T-cell (primary cell): ENCODE results near the gene CCDC78. TPM values are rescaled to one million over a fixed set of nuclear protein-coding genes. Genes with fewer than 3 reads are reported as not detected.
A peak's percentile ranks its signal among the peaks of the same experiment; 100 is the strongest.
"Not testable (repeated sequence)": the region's sequence is repeated elsewhere in the genome, so short reads cannot be mapped to it uniquely, and the experiment has no call there.

Experiments
- ATAC-seq, 4 experiments: fragments of 200-7000 bp in 3 of 4; fragments of 150-1000 bp in 1 of 4; cut with Tn5 transposase; replicated peaks in 1 of 4; 1 replicate in 3 of 4; 2 replicates in 1 of 4; pipeline ENCODE4 v1.10.0; 2021; ENCODE audit warnings: moderate library complexity in 3 of 4, mild to moderate bottlenecking in 2 of 4, moderate number of reproducible peaks in 1 of 4
- CTCF ChIA-PET, 2 donors: fragments of 300-600 bp; sonication (Branson Sonifier 250); formaldehyde crosslinking; loops; one replicate each; lab custom pipeline; 2022; ENCODE audit warnings: antibody characterized with exemption in 2 of 2; lab: Charles Lee
- POLR2A ChIA-PET, 2 donors: fragments of 300-600 bp; sonication (Branson Sonifier 250); formaldehyde crosslinking; loops; one replicate each; lab custom pipeline; 2022; ENCODE audit warnings: antibody characterized with exemption in 2 of 2; lab: Charles Lee
- DNase-seq, 35 experiments: peaks; one replicate each; pipeline versions ENCODE4 v3.0.0 to v3.0.0-alpha.2; 2013 to 2023
- H3K27ac ChIP-seq: one replicate; pipeline ENCODE4 v1.5.1; 2013; ENCODE audit warnings: low read length
- H3K27me3 ChIP-seq, 2 experiments: replicated peaks in 1 of 2; 1 replicate in 1 of 2; 2 replicates in 1 of 2; pipeline versions ENCODE4 v1.6.1 to v1.7.0; 2013; ENCODE audit warnings: low read length in 1 of 2, mixed read lengths in 1 of 2; ENCODE audit not compliant: control insufficient read depth in 2 of 2, insufficient read depth in 2 of 2; ENCODE audit errors: extremely low read depth in 1 of 2
- H3K36me3 ChIP-seq, 2 donors: 1 replicate in 1 of 2; 2 replicates in 1 of 2; pipeline versions ENCODE4 v1.6.1 to v1.7.0; 2013; ENCODE audit warnings: low read length in 1 of 2; ENCODE audit not compliant: control insufficient read depth in 2 of 2, insufficient read depth in 1 of 2; ENCODE audit errors: extremely low read depth in 1 of 2
- H3K4me1 ChIP-seq, 2 experiments: 1 replicate in 1 of 2; 2 replicates in 1 of 2; pipeline versions ENCODE4 v1.6.1 to v1.7.0; 2013; ENCODE audit warnings: low read length in 2 of 2, mixed read lengths in 1 of 2; ENCODE audit not compliant: insufficient read depth in 2 of 2, control insufficient read depth in 1 of 2; ENCODE audit errors: extremely low read depth in 1 of 2
- H3K4me3 ChIP-seq, 2 donors: 1 replicate in 1 of 2; 2 replicates in 1 of 2; pipeline versions ENCODE4 v1.5.1 to v1.7.0; 2013; ENCODE audit warnings: mild to moderate bottlenecking in 2 of 2, low read length in 1 of 2, moderate library complexity in 1 of 2; ENCODE audit not compliant: control insufficient read depth in 1 of 2; ENCODE audit errors: extremely low read depth in 1 of 2
- H3K9me3 ChIP-seq: 2 replicates; pipeline ENCODE4 v1.7.0; 2013
- H3K27ac Mint-ChIP-seq, 2 donors: one replicate each; pipeline ENCODE4 v1.8.0; 2020 to 2021; ENCODE audit warnings: mild to moderate bottlenecking in 2 of 2, mixed read lengths in 2 of 2
- H3K27me3 Mint-ChIP-seq, 2 donors: one replicate each; pipeline ENCODE4 v1.8.0; 2021 to 2022; ENCODE audit warnings: mixed read lengths in 2 of 2
- H3K36me3 Mint-ChIP-seq: one replicate; pipeline ENCODE4 v1.8.0; 2021; ENCODE audit warnings: mixed read lengths
- H3K4me1 Mint-ChIP-seq, 3 donors: one replicate each; pipeline ENCODE4 v1.8.0; 2020 to 2022; ENCODE audit warnings: mixed read lengths in 3 of 3, mild to moderate bottlenecking in 1 of 3
- H3K4me3 Mint-ChIP-seq, 3 donors: one replicate each; pipeline ENCODE4 v1.8.0; 2020 to 2022; ENCODE audit warnings: mild to moderate bottlenecking in 3 of 3, mixed read lengths in 3 of 3, moderate library complexity in 3 of 3
- H3K9me3 Mint-ChIP-seq, 3 donors: one replicate each; pipeline ENCODE4 v1.8.0; 2020 to 2022; ENCODE audit warnings: mixed read lengths in 3 of 3
- WGBS: methylation state at CpG from one replicate; pipeline ENCODE4 v1.1.5; 2013; ENCODE audit warnings: missing lambda C conversion rate; ENCODE audit not compliant: insufficient coverage; 5-methylcytosine and 5-hydroxymethylcytosine counted together
- total RNA-seq, 35 experiments: library from RNA in 6 of 35; stranded (reverse) in 6 of 35; fragments of 120-200 nt in 1 of 35; gene quantifications; one replicate each; pipeline versions ENCODE4 v1.2.1 to v1.2.4 and lab custom pipeline; 2013 to 2026

The CCDC78 gene
- total RNA-seq, 5 donors from 2014 or later (not counting 1 experiment from before 2014, with no cell fraction given): 3.1 to 17.1 (median 8.6) TPM

DNA sequence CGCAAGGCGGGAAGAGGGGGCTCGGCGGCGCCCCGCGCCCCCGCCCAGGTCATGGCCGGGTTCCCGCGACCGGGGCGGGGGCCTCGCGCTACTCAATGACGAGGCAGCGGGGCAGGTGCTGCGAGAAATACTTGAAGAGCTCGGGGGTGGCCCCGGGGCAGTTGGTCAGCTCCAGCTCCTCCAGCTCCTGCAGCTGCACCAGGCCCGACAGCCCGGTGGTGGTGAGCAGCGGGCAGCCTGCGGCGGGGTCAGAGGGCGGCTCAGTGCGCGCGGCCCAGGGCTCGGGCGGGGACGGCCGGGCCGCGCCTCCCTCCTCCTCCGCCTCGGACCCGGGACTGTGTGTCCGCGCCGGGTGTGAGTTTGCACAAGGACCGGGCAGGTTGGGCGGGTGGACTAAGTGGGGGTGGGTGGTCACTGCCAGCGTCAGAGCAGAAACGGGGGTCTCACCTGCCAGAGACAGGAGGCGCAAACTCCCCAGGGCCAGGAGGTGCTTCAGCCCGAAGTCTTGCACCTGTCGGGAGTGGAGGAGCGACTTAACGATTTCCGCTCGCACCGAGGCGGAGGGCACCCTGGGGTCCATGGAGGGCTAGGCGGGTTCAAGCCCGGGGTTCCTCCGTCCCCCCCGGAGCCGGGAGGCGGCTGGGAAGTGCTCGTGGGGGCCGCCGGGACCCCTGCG, 31.9 kb downstream of the CCDC78 start:
- Histone ChIP-seq H3K4me1 (peaks cover 19 to 62% of the 10 kb centered on the region in 2 experiments), H3K27ac (no peak overlapping the region), H3K9me3 (no peaks in the 10 kb centered on the region), H3K4me3 (peak overlapping the region; percentile 66 to 71), H3K36me3 (no peaks in the 10 kb centered on the region), H3K27me3 (peaks cover 0 to 36% of the 10 kb centered on the region in 2 experiments)
- Mint-ChIP-seq H3K27ac (peak overlapping the region in 1 of 2 donors; percentile 66), H3K4me3 (peak overlapping the region; percentile 72 to 82 (median 75)), H3K36me3 (no peaks in the 10 kb centered on the region), H3K9me3 (no peaks in the 10 kb centered on the region), H3K4me1 (peaks cover 20 to 43% (median 41%) of the 10 kb centered on the region in 3 donors), H3K27me3 (no peaks in the 10 kb centered on the region)
- WGBS: 5% methylated on average over 54 of the region's 64 CpGs
- DNase-seq: peak in 2 of 35 experiments; percentile 24 to 45
- ChIA-PET POLR2A (no interaction called here), CTCF (no interaction called here)
- ATAC-seq: peak in 2 of 4 experiments; percentile 2 to 15

DNA sequence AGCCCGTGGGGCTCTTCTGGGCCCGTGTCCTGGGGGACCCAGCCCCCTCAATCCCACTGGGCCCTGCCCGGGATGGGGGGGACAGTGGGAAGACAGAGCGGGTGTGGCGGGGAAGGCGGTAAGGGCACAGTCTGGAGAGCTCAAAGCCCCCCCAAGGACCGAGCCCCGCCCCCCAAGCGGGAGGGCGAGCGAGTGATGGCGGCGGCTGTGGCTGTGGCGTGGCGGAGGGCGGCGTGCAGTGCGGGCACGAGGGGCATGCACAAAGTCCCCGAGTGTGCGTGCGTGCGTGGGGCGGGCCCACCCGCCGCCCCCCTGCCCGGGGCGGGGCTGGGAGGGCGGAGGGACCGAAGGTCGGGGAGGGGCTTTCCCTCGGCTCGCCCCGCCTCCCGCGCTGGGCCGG, 32.5 kb downstream of the CCDC78 start:
- Mint-ChIP-seq H3K4me3 (peak overlapping the region in 2 of 3 donors; percentile 17 to 82), H3K27me3 (no peaks in the 10 kb centered on the region), H3K27ac (no peak overlapping the region), H3K36me3 (no peaks in the 10 kb centered on the region), H3K4me1 (peaks cover 20 to 43% (median 42%) of the 10 kb centered on the region in 3 donors), H3K9me3 (no peaks in the 10 kb centered on the region)
- peaks cover 18 to 62% of the 10 kb centered on the region in 2 experiments for H3K4me1 ChIP-seq
- H3K36me3 ChIP-seq: no peaks in the 10 kb centered on the region
- DNase-seq: peak in 16 of 35 experiments; percentile 22 to 62 (median 48)
- peak overlapping the region in 1 of 2 donors; percentile 11 for H3K4me3 ChIP-seq
- no peak for ATAC-seq
- H3K9me3 ChIP-seq: no peaks in the 10 kb centered on the region
- H3K27me3 ChIP-seq: peaks cover 0 to 33% of the 10 kb centered on the region in 2 experiments
- POLR2A ChIA-PET: no interaction called here
- peak overlapping the region; percentile 34 for H3K27ac ChIP-seq
- CTCF ChIA-PET: no interaction called here
- 10% methylated on average over 37 of the region's 37 CpGs for WGBS

DNA sequence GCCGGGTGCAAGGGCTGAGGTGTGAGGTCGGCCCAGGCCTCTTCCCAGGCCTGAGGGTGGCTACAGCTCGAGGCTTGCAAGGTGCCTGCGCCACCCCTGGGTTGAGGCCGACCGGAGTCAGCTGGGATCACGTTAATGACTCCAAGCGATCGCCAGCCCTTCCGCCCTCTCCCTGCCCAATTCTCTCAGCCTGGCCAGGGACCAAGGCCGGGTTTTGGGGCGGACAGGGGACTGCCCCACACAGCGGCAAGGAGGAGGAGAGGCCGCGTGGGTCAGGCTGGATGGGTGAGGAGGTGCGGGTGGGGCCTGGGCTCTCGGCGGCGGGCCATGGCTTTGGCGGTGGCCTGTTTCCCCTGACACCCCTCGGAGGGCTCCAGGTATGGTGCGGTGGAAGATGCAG, 32.9 kb downstream of the CCDC78 start:
- Mint-ChIP-seq H3K9me3 (no peaks in the 10 kb centered on the region), H3K4me1 (peaks cover 20 to 45% (median 44%) of the 10 kb centered on the region in 3 donors), H3K4me3 (peak overlapping the region in 2 of 3 donors; percentile 17 to 82), H3K36me3 (no peaks in the 10 kb centered on the region), H3K27ac (no peak overlapping the region), H3K27me3 (no peaks in the 10 kb centered on the region)
- no peaks in the 10 kb centered on the region for H3K9me3 ChIP-seq
- no peaks in the 10 kb centered on the region for H3K36me3 ChIP-seq
- H3K4me1 ChIP-seq: peaks cover 18 to 63% of the 10 kb centered on the region in 2 experiments
- WGBS: 77% methylated on average over 10 of the region's 22 CpGs
- ATAC-seq (no peak), DNase-seq (no peak)
- H3K4me3 ChIP-seq: no peak overlapping the region
- peaks cover 0 to 32% of the 10 kb centered on the region in 2 experiments for H3K27me3 ChIP-seq
- POLR2A ChIA-PET: no interaction called here
- peak overlapping the region; percentile 34 for H3K27ac ChIP-seq
- CTCF ChIA-PET: no interaction called here

DNA sequence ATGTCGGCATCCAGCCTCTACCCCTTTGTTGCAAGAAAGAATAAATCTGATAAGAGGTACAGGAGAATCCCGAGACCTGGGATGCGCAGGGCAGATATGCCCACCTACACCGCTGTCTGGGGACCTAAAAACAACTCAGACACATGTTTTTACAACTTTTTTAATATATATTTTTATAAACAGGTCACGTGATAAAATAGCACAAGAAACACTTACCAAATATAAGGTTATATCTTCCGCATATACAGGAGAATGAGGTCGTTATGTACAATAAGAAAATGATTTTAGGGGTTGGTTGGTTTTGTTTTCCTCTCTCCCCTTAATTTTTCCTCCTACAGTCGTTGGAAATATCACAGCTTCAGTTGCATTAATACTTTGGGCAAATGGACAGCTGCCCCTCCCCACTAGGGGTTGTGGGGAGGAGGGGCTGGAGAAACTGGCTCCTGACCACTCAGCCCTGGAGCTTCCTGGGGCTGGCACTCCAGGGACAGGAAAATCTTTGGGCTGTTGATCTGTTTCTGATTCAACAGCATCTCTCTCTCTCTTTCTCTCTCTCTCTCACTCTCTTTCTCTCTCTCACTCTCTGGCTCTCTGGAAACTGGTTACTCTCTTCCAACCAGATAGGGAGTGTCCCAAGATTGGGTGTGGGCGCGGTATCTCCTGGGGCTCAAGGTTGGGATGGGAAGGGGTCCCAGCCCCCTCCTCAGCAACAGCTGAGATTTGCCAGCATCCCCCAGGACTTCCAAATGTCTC, 33.7 kb downstream of the CCDC78 start:
- no peak overlapping the region for H3K27ac ChIP-seq
- Mint-ChIP-seq H3K4me3 (peak overlapping the region in 2 of 3 donors; percentile 6 to 33), H3K9me3 (no peaks in the 10 kb centered on the region), H3K4me1 (peaks cover 20 to 45% (median 44%) of the 10 kb centered on the region in 3 donors), H3K27ac (peak overlapping the region; percentile 14 to 53), H3K36me3 (no peaks in the 10 kb centered on the region), H3K27me3 (no peaks in the 10 kb centered on the region)
- no peak for ATAC-seq
- no peak overlapping the region for H3K4me3 ChIP-seq
- H3K36me3 ChIP-seq: peaks cover 0 to 1% of the 10 kb centered on the region in 2 donors
- H3K27me3 ChIP-seq: peaks cover 0 to 25% of the 10 kb centered on the region in 2 experiments
- ChIA-PET POLR2A (no interaction called here), CTCF (no interaction called here)
- H3K9me3 ChIP-seq: no peaks in the 10 kb centered on the region
- no CpG with 5 or more reads among the region's 10 CpGs for WGBS
- DNase-seq: no peak
- peaks cover 18 to 60% of the 10 kb centered on the region in 2 experiments for H3K4me1 ChIP-seq

DNA sequence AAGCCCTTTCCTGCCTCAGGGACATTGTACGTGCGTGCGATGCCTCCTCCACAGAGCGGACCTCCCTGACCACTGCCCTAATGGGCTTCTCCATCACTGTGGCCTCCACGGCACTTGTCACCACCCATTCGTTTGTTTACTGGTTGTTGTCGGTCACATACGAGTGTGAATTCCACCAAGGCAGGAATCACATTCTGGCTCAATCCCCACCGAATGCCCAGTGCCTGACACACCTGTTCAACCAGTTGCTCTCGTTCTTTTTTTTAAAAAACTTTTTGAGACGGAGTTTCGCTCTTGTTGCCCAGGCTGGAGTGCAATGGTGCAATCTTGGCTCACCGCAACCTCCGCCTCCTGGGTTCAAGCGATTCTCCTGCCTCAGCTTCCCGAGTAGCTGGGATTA, 35.0 kb downstream of the CCDC78 start:
- Histone ChIP-seq H3K27me3 (peaks cover 0 to 23% of the 10 kb centered on the region in 2 experiments), H3K4me1 (peaks cover 16 to 55% of the 10 kb centered on the region in 2 experiments)
- H3K4me3 Mint-ChIP-seq: peak overlapping the region; percentile 86 to 92 (median 87)
- ATAC-seq, H3K27ac ChIP-seq, CTCF ChIA-PET, H3K27me3 Mint-ChIP-seq, H3K4me3 ChIP-seq, POLR2A ChIA-PET, H3K9me3 ChIP-seq, H3K36me3 Mint-ChIP-seq, H3K9me3 Mint-ChIP-seq, H3K36me3 ChIP-seq, DNase-seq: not testable (repeated sequence)
- H3K4me1 Mint-ChIP-seq: peaks cover 18 to 40% (median 37%) of the 10 kb centered on the region in 3 donors
- peak overlapping the region; percentile 59 to 68 for H3K27ac Mint-ChIP-seq
- 87% methylated on average over 12 of the region's 16 CpGs for WGBS

DNA sequence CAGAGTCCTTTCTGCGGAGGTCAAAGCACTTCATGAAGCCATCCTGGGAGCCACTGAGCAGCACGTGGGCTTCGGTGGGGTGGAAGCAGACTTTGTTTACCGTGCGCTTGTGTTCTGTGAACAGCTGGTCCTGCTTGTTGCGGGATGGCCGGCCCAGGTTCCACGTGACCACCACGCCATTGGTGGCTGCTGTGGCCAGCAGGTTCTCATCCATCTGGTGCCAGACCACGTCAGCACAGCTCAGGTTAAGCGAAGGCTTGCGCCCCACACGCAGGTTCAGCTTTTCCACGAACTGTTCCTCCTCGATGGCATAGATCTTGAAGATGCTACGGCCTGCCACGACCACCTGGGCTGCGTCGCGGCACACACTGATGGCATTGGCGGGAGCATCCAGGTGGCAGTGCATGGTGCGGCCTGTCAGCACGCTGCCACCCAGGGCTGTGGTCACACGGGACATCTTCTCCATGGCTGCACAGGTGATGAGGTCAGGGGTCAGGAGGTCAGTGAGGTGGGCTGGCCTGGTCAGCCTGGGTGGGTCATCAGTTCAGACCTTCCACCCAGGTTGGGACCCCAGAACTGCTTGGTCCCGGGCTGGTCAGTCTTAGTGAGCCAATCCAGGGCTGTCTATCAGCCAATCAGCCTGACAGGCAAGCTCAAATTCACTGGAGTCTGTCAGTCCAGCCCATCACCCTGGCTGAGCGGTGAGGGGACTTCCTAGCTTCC, 36.9 kb downstream of the CCDC78 start:
- H3K27me3 ChIP-seq: peaks cover 0 to 6% of the 10 kb centered on the region in 2 experiments
- peaks cover 3 to 8% of the 10 kb centered on the region in 2 donors for H3K36me3 ChIP-seq
- POLR2A ChIA-PET: no interaction called here
- no peaks in the 10 kb centered on the region for H3K9me3 ChIP-seq
- Mint-ChIP-seq H3K27me3 (no peaks in the 10 kb centered on the region), H3K36me3 (no peaks in the 10 kb centered on the region), H3K4me1 (peaks cover 12 to 36% (median 36%) of the 10 kb centered on the region in 3 donors), H3K9me3 (no peaks in the 10 kb centered on the region), H3K4me3 (peak overlapping the region; percentile 86 to 92 (median 87)), H3K27ac (peak overlapping the region; percentile 84 to 91)
- peaks cover 8 to 54% of the 10 kb centered on the region in 2 experiments for H3K4me1 ChIP-seq
- CTCF ChIA-PET: no interaction called here
- ATAC-seq (no peak), DNase-seq (no peak)
- WGBS: 87% methylated on average over 26 of the region's 26 CpGs
- peak overlapping the region; percentile 57 for H3K27ac ChIP-seq
- H3K4me3 ChIP-seq: peak overlapping the region; percentile 76 to 89
